HG02571 (cell line): ENCODE measurements around the gene BEX4.
"Not testable (repeated sequence)": the region's sequence is repeated elsewhere in the genome, so short reads cannot be mapped to it uniquely, and the experiment has no call there.

Experiments used
- ATAC-seq: cut with Tn5 transposase; IDR thresholded peaks from one replicate; pipeline ENCODE4 v1.9.1; 2021; ENCODE audit warnings: mild to moderate bottlenecking, moderate library complexity; ENCODE audit not compliant: unreplicated experiment

BEX4 gene

DNA sequence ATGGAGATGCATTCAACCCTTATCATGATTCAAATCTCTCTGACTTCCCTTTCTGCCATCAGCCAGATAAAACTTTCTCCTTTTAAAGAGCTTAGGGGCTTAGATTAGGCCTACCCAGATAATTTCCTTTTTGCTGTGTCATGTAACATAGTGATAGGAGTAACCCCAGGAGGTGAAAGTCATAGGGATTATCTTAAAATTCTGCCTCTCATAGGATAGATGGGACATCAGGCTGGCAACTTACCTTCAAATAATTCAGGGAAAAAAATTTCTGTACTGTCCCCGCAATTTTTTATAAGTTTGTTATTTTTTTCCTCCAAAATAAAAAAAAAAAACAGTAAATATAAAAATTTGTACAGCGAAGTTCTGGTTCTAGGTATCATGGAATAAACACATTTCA, 20.7 kb downstream of the BEX4 start:
- ATAC-seq, result not testable (repeated sequence)

DNA sequence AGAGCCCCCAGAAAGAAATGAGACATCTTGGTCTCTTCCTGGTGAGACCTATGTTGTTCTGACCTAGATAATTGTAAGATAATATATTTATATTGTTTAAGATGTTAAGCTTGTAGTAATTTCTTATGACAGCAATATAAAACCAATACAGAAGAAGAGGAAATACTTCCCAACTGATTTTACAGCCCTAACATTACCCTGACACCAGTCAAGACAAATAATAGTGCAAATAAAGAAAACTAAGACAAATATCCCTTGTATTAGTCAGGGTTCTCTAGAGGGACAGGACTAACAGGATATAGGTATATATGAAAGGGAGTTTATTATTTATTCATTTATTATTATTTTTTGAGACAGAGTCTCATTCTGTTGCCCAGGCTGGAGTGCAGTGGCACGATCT, 21.4 kb downstream of the BEX4 start:
- no peak for ATAC-seq

DNA sequence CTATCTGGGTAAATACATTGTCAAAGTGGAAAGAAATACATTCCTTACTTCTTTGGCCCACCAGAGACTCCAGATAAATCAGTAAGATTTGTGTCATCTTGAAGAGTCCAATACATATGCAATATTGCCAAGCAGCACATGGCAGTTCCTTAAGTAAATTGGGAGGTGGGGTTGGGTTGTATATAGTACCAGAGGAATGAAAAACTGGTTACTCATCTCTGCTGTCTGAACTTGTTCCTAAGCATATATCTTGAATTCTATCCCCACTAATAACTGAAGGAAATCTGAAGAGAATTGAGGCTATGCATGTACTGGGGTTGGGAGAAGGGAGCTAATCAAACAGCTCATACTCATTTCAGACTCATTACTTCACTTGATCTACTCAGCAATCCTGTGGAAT, 25.2 kb downstream of the BEX4 start:
- ATAC-seq, result no peak

DNA sequence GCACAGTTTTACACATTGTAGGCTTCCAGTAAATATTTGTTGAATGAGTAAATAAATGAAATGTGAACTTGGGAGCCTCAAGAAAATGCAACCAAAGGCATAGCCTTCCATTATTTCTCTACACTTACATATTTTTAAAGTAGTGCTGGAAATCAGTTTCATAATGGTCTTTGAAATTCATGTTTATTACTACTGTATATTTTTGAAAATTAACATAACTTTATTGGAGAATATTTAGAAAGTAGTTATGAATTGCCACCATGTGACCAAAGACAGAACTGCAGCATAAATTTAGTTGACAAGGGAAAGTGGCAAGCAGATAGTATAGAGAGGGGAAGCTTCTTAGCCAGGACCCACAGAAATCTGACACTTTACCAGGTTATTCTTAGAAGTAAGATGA, 33.6 kb downstream of the BEX4 start:
- no peak for ATAC-seq

DNA sequence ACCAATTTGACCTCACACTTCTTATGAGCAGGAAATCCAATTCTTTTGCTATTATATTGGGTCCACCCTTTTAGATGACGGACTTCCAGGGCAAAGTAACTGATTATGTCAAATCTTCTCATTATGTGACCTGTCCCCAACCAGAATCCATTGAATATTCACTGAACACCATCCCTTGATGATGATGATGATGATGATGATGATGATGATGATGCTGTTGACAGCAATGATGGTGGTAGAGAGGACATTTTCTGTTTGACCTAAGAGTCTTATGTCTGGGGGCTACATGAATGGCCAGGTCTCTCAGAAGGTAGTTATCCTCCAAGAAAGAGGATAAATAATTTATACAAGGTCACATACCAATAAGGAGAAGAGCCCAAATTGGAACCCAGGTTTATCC, 34.9 kb downstream of the BEX4 start:
- no peak for ATAC-seq

DNA sequence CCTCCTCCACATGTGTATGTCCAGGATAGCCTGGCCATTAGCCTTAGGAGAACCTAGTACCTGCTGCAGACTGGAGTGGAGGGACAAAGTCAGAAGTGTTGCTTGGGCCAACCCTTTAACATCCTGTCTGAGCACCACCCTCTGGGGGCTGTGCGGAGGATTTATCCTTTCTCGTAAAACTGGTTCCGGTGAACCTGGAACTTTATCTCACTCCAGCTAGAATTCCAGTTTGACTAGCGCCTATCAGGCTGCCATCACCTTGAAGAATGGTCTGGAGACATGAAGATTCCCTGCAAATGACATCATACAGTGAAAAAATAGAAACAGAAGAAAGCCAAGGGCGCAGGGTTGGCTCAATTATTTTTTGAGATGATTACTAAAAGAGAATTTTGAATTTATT, 36.1 kb downstream of the BEX4 start:
- ATAC-seq, result no peak

DNA sequence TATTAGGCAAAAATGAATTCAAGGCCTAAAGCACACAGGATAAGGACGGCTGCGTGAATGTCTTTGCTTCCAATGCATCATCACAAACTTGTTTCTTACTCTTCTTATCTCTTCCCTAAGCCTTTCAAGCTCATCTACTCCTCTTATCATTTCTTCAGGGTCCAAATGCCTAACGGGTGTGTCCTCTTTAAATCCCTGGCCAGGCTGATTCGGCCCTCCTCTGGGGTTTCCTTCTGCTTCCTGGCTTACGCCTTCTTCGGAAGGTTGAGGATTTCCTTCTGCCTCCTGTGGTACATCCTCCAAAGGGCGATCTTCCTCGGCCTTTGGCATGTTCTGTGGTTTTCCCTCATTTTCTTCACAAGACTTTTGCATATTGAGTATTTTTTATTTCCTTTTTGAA, 38.7 kb downstream of the BEX4 start:
- ATAC-seq, result no peak

DNA sequence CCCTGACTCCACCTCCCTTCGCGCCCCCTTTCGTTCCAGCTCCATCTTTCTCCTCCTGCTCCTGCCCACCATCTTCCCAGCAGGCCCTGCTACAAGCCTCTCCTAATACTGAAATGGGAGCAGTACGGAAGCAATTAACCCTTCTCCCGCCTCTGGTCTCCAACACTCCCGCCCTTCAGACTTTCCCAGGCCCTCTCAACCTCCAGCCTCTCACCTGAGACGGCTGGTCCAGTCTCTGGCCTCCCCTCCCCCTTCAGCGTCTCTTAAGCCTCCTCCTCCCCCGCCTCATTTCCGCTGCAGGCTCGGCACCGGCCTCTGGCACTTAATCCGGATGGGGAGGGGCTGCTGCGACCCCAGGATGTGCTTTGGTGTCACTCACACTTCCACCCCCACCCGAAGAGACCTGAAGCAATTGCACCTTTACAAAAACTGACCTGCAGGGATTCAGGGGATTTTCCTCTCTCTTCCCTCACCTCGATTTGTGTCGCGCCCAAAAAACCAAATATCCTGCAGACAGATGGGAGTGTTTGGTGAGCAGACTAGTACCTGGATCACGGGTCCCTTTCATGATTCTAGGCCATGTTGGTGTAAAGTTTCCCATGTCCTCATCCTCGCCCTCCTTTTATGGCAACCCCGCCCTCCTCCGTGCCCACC, 39.4 kb downstream of the BEX4 start:
- ATAC-seq, result no peak

DNA sequence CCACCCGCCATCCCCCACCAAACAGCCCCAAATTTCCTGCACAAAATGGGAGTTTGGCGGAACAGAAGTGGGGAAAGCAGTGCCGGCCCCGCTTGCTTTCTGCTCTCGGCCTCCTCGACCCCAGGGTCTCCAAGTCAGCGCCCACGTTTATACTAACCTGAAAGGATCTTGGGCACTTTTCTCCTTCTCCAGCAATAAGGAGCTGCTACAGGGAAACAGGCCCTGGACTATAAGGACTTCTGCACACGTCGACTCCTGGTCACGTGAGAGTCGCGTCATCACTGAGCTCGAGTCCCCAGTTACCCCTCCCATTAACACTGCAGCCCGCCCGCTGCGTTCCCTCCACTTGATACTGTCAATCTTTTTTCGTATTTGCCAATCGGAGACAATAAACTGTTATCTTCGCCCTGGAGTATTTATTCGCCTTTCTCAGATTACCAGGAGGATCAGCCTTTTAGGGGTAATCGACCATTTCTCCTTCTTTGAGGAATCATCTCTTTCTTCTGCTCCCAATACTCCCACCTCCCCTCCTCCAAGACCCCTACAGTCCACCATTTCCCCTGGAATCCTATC, 40.1 kb downstream of the BEX4 start, which contains the start of gene TCEAL8:
TCEAL8 (minus strand) TSS at position 235 of the 573 bp plus-strand sequence. CDS start 1,176 bp downstream, outside the sequence.
- ATAC-seq, result peak; percentile 95

DNA sequence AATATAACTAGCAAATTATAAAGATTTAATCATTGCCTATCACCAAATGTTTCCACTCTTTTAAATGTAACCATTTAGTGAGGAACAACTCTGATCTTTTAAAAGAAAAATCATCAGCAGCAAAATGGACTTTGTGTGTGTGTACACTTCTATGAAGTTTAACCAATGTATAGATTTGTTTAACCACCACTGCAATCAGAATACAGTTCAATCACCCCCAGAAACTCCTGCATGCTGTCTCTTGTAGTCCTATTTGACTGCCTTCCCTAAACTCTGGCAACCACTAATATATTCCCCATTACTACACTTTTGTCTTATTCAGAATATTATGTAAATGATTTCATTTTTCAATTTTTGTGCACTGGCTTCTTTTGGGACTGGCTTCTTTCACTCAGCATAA, 41.7 kb downstream of the BEX4 start:
- ATAC-seq, result no peak

DNA sequence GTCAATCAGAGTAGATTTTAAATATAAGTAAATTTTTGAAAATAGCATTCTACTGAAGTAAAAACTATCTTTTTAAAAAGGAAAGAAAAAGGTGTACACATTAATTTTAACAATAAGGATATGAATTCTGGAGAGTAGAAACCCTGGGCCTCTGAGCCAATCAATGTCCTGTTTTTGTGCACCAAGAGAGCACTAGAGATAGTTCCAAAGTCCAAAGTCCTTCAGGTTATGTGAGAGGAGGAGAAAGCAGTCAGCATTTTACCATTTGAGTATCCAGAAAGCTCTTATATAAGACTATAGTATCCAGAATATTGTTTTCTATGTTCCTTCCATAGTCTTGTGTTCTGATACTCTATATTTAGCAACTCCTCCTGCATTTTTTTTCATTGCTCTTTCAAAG, 43.4 kb downstream of the BEX4 start:
- ATAC-seq, result no peak
